Heart left ventricle (tissue), 16 donors: ENCODE data around the gene CRYM. TPM values are rescaled to one million over a fixed set of nuclear protein-coding genes. Genes with fewer than 3 reads are reported as not detected.
"Not testable (repeated sequence)": the region's sequence is repeated elsewhere in the genome, so short reads cannot be mapped to it uniquely, and the experiment has no call there.

Experiments
- ATAC-seq, 4 donors: fragments of 200-7000 bp; cut with Tn5 transposase; one replicate each; pipeline ENCODE4 v1.9.1; 2020 to 2022; ENCODE audit warnings: moderate library complexity in 4 of 4, mild to moderate bottlenecking in 3 of 4, moderate number of reproducible peaks in 1 of 4
- DNase-seq, 5 donors: peaks; one replicate each; pipeline ENCODE4 v3.0.0-alpha.2; 2020
- H3K27ac ChIP-seq, 12 donors: fragments of 200-600 bp; sonication (generic) in 4 of 12; one replicate each; pipeline versions ENCODE4 v1.5.0 to v1.8.0; 2016 to 2022; ENCODE audit warnings: mild to moderate bottlenecking in 2 of 12
- H3K27me3 ChIP-seq, 9 donors: fragments of 200-600 bp; sonication (generic) in 2 of 9; one replicate each; pipeline versions ENCODE4 v1.5.1 to v1.8.0; 2016 to 2022; ENCODE audit warnings: mild to moderate bottlenecking in 3 of 9
- H3K36me3 ChIP-seq, 9 donors: fragments of 200-600 bp; sonication (generic) in 2 of 9; one replicate each; pipeline versions ENCODE4 v1.5.0 to v1.8.0; 2018 to 2022; ENCODE audit warnings: mild to moderate bottlenecking in 2 of 9
- H3K4me1 ChIP-seq, 12 donors: fragments of 200-600 bp; sonication (generic) in 4 of 12; one replicate each; pipeline versions ENCODE4 v1.5.0 to v1.8.0; 2016 to 2022; ENCODE audit warnings: mild to moderate bottlenecking in 3 of 12
- H3K4me3 ChIP-seq, 12 donors: fragments of 200-600 bp; sonication (generic) in 4 of 12; one replicate each; pipeline versions ENCODE4 v1.5.0 to v1.8.0; 2017 to 2022; ENCODE audit warnings: mild to moderate bottlenecking in 9 of 12, moderate library complexity in 4 of 12
- H3K9me3 ChIP-seq, 12 donors: fragments of 200-600 bp; sonication (generic) in 4 of 12; one replicate each; pipeline versions ENCODE4 v1.5.0 to v1.8.0; 2016 to 2022; ENCODE audit warnings: mild to moderate bottlenecking in 1 of 12
- CTCF ChIP-seq, 12 donors: fragments of 200-600 bp; sonication (generic) in 4 of 12; IDR thresholded peaks; one replicate each; pipeline versions ENCODE4 v1.5.0 to v1.8.0; 2018 to 2022; ENCODE audit warnings: antibody characterized with exemption in 12 of 12, mild to moderate bottlenecking in 5 of 12
- POLR2A ChIP-seq, 2 donors: fragments of 450-650 bp; IDR thresholded peaks; one replicate each; pipeline ENCODE4 v1.6.1; 2017; ENCODE audit warnings: antibody characterized with exemption in 2 of 2, mild to moderate bottlenecking in 2 of 2, moderate library complexity in 2 of 2
- WGBS, 4 donors: extraction: QIAGEN DNeasy Blood & Tissue Kit in 2 of 4; methylation state at CpG; one replicate each; pipeline versions ENCODE4 v1.1.5 to v1.1.7; 2013 to 2018; 5-methylcytosine and 5-hydroxymethylcytosine counted together
- intact Hi-C, 10 donors: fragments of 100-400 bp; cut with DNase I; formaldehyde crosslinking; loops; one replicate each; pipeline versions ENCODE4 v1.11.1 to v1.14.2; 2022
- polyA plus RNA-seq, 2 donors: library from polyadenylated mRNA; stranded (reverse); fragments of 200-250 nt; gene quantifications; one replicate each; pipeline ENCODE4 v1.2.3, GENCODE V29; 2013
- total RNA-seq, 9 donors: library from RNA; depleted of rRNA in 2 of 9; stranded (reverse); fragments of >200 nt in 2 of 9; fragmentation: NEBNext Ultra II Directional in 3 of 9; extraction: Animal tissue kit (Norgen Biotek cat#: 25700) in 3 of 9; gene quantifications; one replicate each; pipeline versions ENCODE4 v1.1.0 to v1.2.4, GENCODE V29; 2016 to 2023
- donor health status: ischemic (EF 13 %, LVEDD 7.1; RV severe dilation, severe dysfunction).
- donor health status: healthy with polysubstance abuse.
- donor health status: DM: no; HTN: yes; CAD: no.
- donor health status: DM: no; HTN: no; CAD: no.
- donor health status: ischemic (EF 25% LVEDD 6.9; RV normal size, moderate dysfunction).
- donor health status: ischemic (EF 25% LVEDD 5.7; RV mildly dilated, moderate dysfunction).
- donor health status: healthy.
- donor health status: DM: yes; HTN: yes; CAD: no.
- donor health status: ischemic (EF 35%, LVEDD 5.7; RV mildly dilated, moderate dysfunction).
- donor health status: nonischemic (EF 11% LVEDD 7.7; RV severe dilation, severe dysfunction).
- donor health status: DM: yes; HTN: yes; CAD: no.
- donor health status: PGD.
- donor health status: ischemic (EF 29% LVEDD 5.4; RV normal size, mild dysfunction).
- donor health status: nonischemic (EF 23%, LVEDD 6.1; RV moderate dilation, normal function).

Gene CRYM
- total and polyA plus RNA-seq, 11 donors = 41.0 to 267 (median 102) TPM

GRCh38 chr16:21301168-21301894 lies 23.2 kb upstream of the CRYM start:
- DNase-seq (peak; percentile 62 to 74 (median 65)), ATAC-seq (peak; percentile 75 to 87 (median 80))
- WGBS, 4 donors = 0 to 1% (median 1%) methylated on average over 35 to 60 of the region's 60 CpGs
- Histone ChIP-seq H3K4me1 (peaks cover 0 to 19% (median 9%) of the 10 kb centered on the region in 12 donors), H3K36me3 (no peaks in the 10 kb centered on the region), H3K4me3 (peak overlapping the region; percentile 52 to 78 (median 67)), H3K27ac (peak overlapping the region; percentile 48 to 88 (median 70)), H3K27me3 (peaks cover 0 to 7% (median 0%) of the 10 kb centered on the region in 9 donors), H3K9me3 (no peaks in the 10 kb centered on the region)
- intact Hi-C loops = loop anchor here (2.0 to 10.0 kb wide), 10 partner anchors 109 to 399 kb away; partner anchors contain the start of genes LDAF1 (in 6 of the 10), DCUN1D3 (in 1 of the 10), DNAH3 (in 1 of the 10) and LYRM1 (in 1 of the 10)
- TF ChIP-seq POLR2A (IDR thresholded peaks at IDR 0.05) (peak in 1 of 2 donors; percentile 17), CTCF (IDR thresholded peaks at IDR 0.05) (peak in 6 of 12 donors; percentile 13 to 46 (median 27))

- peak; percentile 82 to 96 (median 95) for DNase-seq
- peak overlapping the region; percentile 48 to 88 (median 70) for H3K27ac ChIP-seq
- peaks cover 0 to 19% (median 9%) of the 10 kb centered on the region in 12 donors for H3K4me1 ChIP-seq
- peak; percentile 63 to 95 (median 82) for TF ChIP-seq CTCF (IDR thresholded peaks at IDR 0.05)
- peak in 1 of 2 donors; percentile 39 for TF ChIP-seq POLR2A (IDR thresholded peaks at IDR 0.05)
- 0% methylated on average over 28 to 36 of the region's 36 CpGs for WGBS, 4 donors
- intact Hi-C loops = loop anchor here (1.0 to 10.0 kb wide), 13 partner anchors 108 to 398 kb away; partner anchors contain the start of genes LDAF1 (in 7 of the 10), DCUN1D3 (in 1 of the 10), DNAH3 (in 1 of the 10) and LYRM1 (in 1 of the 10)
- H3K27me3 ChIP-seq = peaks cover 0 to 9% (median 0%) of the 10 kb centered on the region in 9 donors
- H3K9me3 ChIP-seq = no peaks in the 10 kb centered on the region
- H3K4me3 ChIP-seq = peak overlapping the region; percentile 52 to 78 (median 67)
- H3K36me3 ChIP-seq = no peaks in the 10 kb centered on the region
- peak; percentile 94 to 98 (median 96) for ATAC-seq
Observed at GRCh38 chr16:21300309-21301167, 22.4 kb upstream of the CRYM start.

- not testable (repeated sequence) for DNase-seq, H3K27ac ChIP-seq, H3K36me3 ChIP-seq, H3K4me3 ChIP-seq, H3K4me1 ChIP-seq, ATAC-seq
- intact Hi-C loops = loop anchor here in 1 of 10 donors (10.0 kb wide), 1 partner anchor 435 kb away; no protein-coding TSS in a partner anchor
- 96 to 99% (median 97%) methylated on average over 3 of the region's 3 CpGs for WGBS, 4 donors
- Histone ChIP-seq H3K27me3 (peaks cover 0 to 43% (median 0%) of the 10 kb centered on the region in 9 donors), H3K9me3 (peaks cover 0 to 15% (median 2%) of the 10 kb centered on the region in 12 donors)
Observed at GRCh38 chr16:21289789-21290188, 11.7 kb upstream of the CRYM start.

- Histone ChIP-seq H3K27ac (peak overlapping the region in 2 of 12 donors; percentile 27 to 31), H3K27me3 (peaks cover 0 to 43% (median 9%) of the 10 kb centered on the region in 9 donors), H3K9me3 (peaks cover 0 to 15% (median 2%) of the 10 kb centered on the region in 12 donors), H3K4me3 (no peak overlapping the region), H3K36me3 (no peaks in the 10 kb centered on the region), H3K4me1 (peaks cover 0 to 16% (median 2%) of the 10 kb centered on the region in 12 donors)
- 7 to 22% (median 10%) methylated on average over 1 of the region's 1 CpG for WGBS, 4 donors
- ATAC-seq (no peak), DNase-seq (no peak)
- TF ChIP-seq POLR2A (IDR thresholded peaks at IDR 0.05) (no peak), CTCF (IDR thresholded peaks at IDR 0.05) (no peak)
- intact Hi-C loops = no loop called here
Observed at GRCh38 chr16:21285314-21285713, 7.2 kb upstream of the CRYM start.
